Ascending aorta (tissue), 2 donors: ENCODE results near the gene SLC4A1AP. TPM values are rescaled to one million over a fixed set of nuclear protein-coding genes. Genes with fewer than 3 reads are reported as not detected.

Experiments
- DNase-seq, 2 donors: peaks; one replicate each; pipeline ENCODE4 v3.0.0-alpha.2; 2019; ENCODE audit warnings: low spot score in 2 of 2
- H3K27ac ChIP-seq, 2 donors: fragments of 200-600 bp; sonication (generic); one replicate each; pipeline ENCODE4 v1.5.1; 2016 to 2017; ENCODE audit warnings: mild to moderate bottlenecking in 1 of 2
- H3K27me3 ChIP-seq: fragments of 200-600 bp; sonication (generic); one replicate; pipeline ENCODE4 v1.5.1; 2017
- H3K36me3 ChIP-seq, 2 donors: fragments of 200-600 bp; sonication (generic); one replicate each; pipeline ENCODE4 v1.5.1; 2016
- H3K4me1 ChIP-seq, 2 donors: fragments of 200-600 bp; sonication (generic); one replicate each; pipeline ENCODE4 v1.5.1; 2016 to 2017; ENCODE audit warnings: mild to moderate bottlenecking in 1 of 2
- H3K4me3 ChIP-seq, 2 donors: fragments of 200-600 bp; sonication (generic); one replicate each; pipeline ENCODE4 v1.5.1; 2016 to 2017; ENCODE audit warnings: mild to moderate bottlenecking in 1 of 2
- H3K9me3 ChIP-seq, 2 donors: fragments of 200-600 bp; sonication (generic); one replicate each; pipeline ENCODE4 v1.5.1; 2016
- intact Hi-C: fragments of 100-400 bp; cut with DNase I; formaldehyde crosslinking; loops from one replicate; pipeline ENCODE4 v1.15.1; 2023
- total RNA-seq: library from RNA; depleted of rRNA; stranded (reverse); fragments of >200 nt; gene quantifications from one replicate; pipeline ENCODE4 v1.1.0, GENCODE V29; 2016
- TF ChIP-seq, protein P1 (sequence below), 3 experiments: fragments of 200-600 bp in 2 of 3; fragments of 450-650 bp in 1 of 3; sonication (generic) in 2 of 3; IDR thresholded peaks; one replicate each; pipeline ENCODE4 v1.5.1; 2016 to 2019; ENCODE audit warnings: antibody characterized with exemption in 3 of 3, mild to moderate bottlenecking in 1 of 3, moderate library complexity in 1 of 3

SLC4A1AP gene
- total RNA-seq, 1 donor from 2014 or later: 26.8 TPM

DNA sequence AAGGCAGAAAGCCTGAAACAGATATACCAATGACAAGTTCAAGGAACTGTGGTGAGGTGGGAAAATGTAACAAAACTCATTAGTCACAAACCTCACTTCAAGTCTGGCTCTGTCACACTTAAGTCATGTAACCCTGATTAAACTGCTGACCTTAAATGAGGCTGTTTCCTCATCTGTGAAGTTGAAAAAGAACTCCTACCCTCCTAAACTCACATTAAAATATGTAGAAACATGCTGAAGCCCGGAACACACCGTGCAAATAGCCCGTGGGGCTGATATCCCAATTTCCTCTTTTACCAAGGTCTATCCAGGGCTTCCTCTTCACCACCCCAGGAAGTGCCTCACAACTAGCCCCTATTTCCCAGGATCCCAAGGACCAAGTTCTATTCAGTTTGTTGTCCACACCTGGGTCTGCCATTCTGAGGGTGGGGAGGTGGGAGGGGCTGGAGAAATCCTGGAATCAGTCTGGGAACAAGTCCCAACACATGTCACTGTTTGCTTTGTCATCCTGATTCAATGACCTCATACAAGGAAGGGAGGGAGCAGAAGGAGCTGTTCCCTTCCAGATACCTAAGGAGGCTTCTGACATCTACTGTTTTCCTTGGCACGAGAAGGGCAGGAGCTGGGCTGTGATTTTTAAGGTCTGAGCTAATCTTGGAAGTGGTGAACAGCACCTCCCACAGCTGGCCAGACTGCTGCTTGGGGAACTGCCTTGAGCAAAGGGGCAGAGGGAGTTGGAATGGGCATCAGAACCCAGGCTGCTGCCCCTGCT lies 42.3 kb downstream of the SLC4A1AP start:
- Histone ChIP-seq H3K4me3 (no peak overlapping the region), H3K4me1 (peaks cover 29 to 44% of the 10 kb centered on the region in 2 donors), H3K9me3 (no peaks in the 10 kb centered on the region), H3K27me3 (no peaks in the 10 kb centered on the region), H3K27ac (peak overlapping the region; percentile 95 to 97), H3K36me3 (no peaks in the 10 kb centered on the region)
- peak; percentile 84 to 98 for DNase-seq
- intact Hi-C loops: loop anchor here (1.0 to 5.0 kb wide), 5 partner anchors 185 to 921 kb away; partner anchors contain the start of genes BABAM2, FOSL2 and RBKS
- TF ChIP-seq, protein P1, sequence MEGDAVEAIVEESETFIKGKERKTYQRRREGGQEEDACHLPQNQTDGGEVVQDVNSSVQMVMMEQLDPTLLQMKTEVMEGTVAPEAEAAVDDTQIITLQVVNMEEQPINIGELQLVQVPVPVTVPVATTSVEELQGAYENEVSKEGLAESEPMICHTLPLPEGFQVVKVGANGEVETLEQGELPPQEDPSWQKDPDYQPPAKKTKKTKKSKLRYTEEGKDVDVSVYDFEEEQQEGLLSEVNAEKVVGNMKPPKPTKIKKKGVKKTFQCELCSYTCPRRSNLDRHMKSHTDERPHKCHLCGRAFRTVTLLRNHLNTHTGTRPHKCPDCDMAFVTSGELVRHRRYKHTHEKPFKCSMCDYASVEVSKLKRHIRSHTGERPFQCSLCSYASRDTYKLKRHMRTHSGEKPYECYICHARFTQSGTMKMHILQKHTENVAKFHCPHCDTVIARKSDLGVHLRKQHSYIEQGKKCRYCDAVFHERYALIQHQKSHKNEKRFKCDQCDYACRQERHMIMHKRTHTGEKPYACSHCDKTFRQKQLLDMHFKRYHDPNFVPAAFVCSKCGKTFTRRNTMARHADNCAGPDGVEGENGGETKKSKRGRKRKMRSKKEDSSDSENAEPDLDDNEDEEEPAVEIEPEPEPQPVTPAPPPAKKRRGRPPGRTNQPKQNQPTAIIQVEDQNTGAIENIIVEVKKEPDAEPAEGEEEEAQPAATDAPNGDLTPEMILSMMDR (IDR thresholded peaks at IDR 0.05): no peak

DNA sequence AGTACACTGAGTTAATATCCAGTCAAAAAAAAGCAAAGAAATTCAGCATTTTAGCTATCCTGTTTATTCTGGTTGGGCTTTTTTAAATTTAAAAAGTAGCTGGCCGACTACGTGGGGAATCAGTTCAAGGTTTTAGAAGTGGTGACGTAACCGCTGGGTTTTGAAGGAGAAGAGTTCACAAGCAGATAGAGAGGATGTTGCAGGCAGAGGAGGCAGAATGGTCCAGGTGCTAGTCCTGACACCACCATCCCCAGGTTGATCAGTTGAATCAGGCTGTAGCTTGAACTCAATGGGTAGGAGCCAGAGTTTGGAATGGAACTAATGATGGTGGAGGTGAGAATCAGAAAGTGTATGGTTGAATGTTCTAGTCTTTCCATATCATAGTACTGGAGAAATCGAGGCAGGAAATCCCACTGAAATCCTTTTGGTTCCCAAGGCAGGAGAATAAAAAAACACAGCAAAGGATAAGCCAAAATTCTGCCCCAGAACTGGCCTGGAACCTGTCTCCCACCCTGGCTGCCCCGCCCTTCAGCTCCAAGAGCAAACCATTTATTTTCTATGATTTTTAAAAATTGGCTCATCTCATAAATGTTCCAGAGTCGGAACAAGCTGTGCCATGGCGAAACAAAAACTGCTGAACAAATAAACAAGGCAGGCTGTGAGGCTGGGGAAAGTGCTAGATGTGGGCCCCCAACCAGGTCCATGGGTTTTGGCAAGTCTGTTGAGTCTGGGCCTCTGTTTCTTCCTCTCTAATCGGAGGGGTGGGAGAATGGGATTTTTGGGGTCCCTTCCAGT lies 44.0 kb downstream of the SLC4A1AP start:
- peak; percentile 51 to 91 for DNase-seq
- peak overlapping the region; percentile 95 to 97 for H3K27ac ChIP-seq
- H3K4me3 ChIP-seq: no peak overlapping the region
- H3K4me1 ChIP-seq: peaks cover 29 to 46% of the 10 kb centered on the region in 2 donors
- TF ChIP-seq, protein P1 (IDR thresholded peaks at IDR 0.05): no peak
- H3K36me3 ChIP-seq: no peaks in the 10 kb centered on the region
- intact Hi-C loops: loop anchor here (1.0 to 5.0 kb wide), 6 partner anchors 8 to 920 kb away; partner anchors contain the start of genes BABAM2 and RBKS
- H3K27me3 ChIP-seq: no peaks in the 10 kb centered on the region
- no peaks in the 10 kb centered on the region for H3K9me3 ChIP-seq

- intact Hi-C loops: loop anchor here (5.0 kb wide), 2 partner anchors 579 to 919 kb away; no protein-coding TSS in a partner anchor
- Histone ChIP-seq H3K27me3 (no peaks in the 10 kb centered on the region), H3K9me3 (no peaks in the 10 kb centered on the region), H3K4me1 (peaks cover 29 to 46% of the 10 kb centered on the region in 2 donors), H3K4me3 (no peak overlapping the region), H3K27ac (peak overlapping the region; percentile 95 to 97), H3K36me3 (no peaks in the 10 kb centered on the region)
- TF ChIP-seq, protein P1 (IDR thresholded peaks at IDR 0.05): no peak
- no peak for DNase-seq
Observed at GRCh38 chr2:27708257-27708654, 44.6 kb downstream of the SLC4A1AP start.

- DNase-seq: no peak
- TF ChIP-seq, protein P1 (IDR thresholded peaks at IDR 0.05): no peak
- intact Hi-C loops: loop anchor here (5.0 kb wide), 2 partner anchors 579 to 919 kb away; no protein-coding TSS in a partner anchor
- Histone ChIP-seq H3K27ac (peak overlapping the region; percentile 95 to 97), H3K4me1 (peaks cover 29 to 46% of the 10 kb centered on the region in 2 donors), H3K9me3 (no peaks in the 10 kb centered on the region), H3K4me3 (no peak overlapping the region), H3K36me3 (no peaks in the 10 kb centered on the region), H3K27me3 (no peaks in the 10 kb centered on the region)
Observed at GRCh38 chr2:27708666-27709065, 45.0 kb downstream of the SLC4A1AP start.

DNA sequence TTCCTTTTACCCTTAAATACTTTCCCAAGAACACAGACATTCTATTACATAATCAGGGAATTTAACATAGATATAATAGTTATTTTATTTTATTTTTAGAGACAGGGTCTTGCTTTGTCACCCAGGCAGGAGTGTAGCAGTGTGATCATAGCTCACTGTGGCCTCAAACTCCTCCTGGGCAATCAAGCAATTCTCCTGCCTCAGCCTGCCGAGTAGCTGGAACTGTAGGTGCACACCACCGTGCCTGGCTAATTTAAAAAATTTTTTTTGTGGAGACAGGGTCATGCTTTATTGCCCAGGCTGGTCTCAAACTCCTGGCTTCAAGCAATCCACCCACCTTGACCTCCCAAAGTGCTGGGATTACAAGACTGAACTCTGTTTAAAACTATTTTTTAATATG lies 45.6 kb downstream of the SLC4A1AP start:
- Histone ChIP-seq H3K4me1 (peaks cover 23 to 47% of the 10 kb centered on the region in 2 donors), H3K27ac (peak overlapping the region; percentile 95 to 97), H3K9me3 (no peaks in the 10 kb centered on the region), H3K4me3 (no peak overlapping the region), H3K36me3 (no peaks in the 10 kb centered on the region), H3K27me3 (no peaks in the 10 kb centered on the region)
- no peak for DNase-seq
- TF ChIP-seq, protein P1 (IDR thresholded peaks at IDR 0.05): no peak
- intact Hi-C loops: loop anchor here (5.0 kb wide), 2 partner anchors 578 to 918 kb away; no protein-coding TSS in a partner anchor
